Measurements from ENCODE around the gene MYH14.

MYH14 gene

DNA sequence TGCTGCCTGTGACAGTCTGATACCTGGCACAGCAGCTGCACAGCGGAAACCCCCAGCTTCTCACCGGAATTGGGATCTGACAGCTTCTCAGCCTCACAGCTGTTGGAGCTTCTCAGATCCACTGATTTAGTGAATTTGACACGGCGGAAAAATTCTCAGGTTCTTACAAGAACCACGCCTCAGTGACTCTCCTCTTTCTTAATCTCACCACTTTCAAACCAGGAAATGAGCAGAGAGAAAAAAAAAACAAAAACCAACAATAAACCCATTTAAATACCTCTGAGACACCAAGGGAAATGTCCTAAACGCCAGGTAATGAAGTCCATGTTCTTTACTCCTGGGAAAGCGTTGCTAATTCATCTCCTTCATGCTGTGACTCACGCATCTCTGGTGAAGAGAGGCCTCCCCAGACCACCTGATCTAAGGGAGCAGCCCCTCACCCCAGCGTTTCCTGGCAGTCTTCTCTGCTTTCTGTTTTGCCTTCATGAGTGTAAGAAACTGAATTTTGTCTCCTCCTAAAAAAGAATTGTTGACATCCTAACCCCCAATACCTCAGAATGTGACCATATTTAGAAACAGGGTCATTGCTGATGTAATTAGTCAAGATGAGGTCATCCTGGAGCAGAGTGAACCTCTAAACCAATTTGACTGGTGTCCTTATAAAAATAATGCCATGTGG is 24.4 kb upstream of the MYH14 start:
- H3K4me3 ChIP-seq (ENCODE audit: low read depth, low read length), result no peak overlapping the region
- TF ChIP-seq CTCF (IDR thresholded peaks at IDR 0.05; ENCODE audit: low read depth, low read length), result no peak

GRCh38 chr19:50181121-50181520 is 22.3 kb upstream of the MYH14 start:
- no peak overlapping the region for H3K4me3 ChIP-seq (ENCODE audit: low read depth, low read length)
- TF ChIP-seq CTCF (IDR thresholded peaks at IDR 0.05; ENCODE audit: low read depth, low read length), result no peak

GRCh38 chr19:50184196-50184595 is 19.2 kb upstream of the MYH14 start:
- no peak for TF ChIP-seq CTCF (IDR thresholded peaks at IDR 0.05; ENCODE audit: low read depth, low read length)

DNA sequence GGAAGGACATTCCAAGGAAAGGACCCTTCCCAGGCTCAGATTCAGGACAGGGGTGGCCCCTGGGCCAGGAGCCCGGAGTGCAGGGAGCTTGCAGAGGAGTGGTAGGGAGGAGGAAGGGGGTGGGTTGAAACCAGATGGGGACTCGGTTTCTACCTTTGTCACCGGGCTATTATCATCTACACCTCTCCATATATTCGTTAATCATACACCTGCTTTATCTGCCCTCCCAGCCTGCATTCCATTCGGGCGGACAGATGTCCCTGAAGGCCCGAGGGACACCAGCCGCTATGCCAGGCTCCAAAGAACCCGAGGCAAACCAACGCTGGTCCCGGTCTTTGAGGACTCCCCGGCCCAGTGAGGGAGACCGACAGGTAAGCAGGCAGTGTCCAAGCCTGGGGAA is 15.5 kb upstream of the MYH14 start:
- H3K4me3 ChIP-seq (ENCODE audit: low read depth, low read length), result no peak overlapping the region
- no peak for TF ChIP-seq CTCF (IDR thresholded peaks at IDR 0.05; ENCODE audit: low read depth, low read length)

More at GRCh38 chr19:50184196-50184595, 19.2 kb upstream of the MYH14 start:
- H3K4me3 ChIP-seq (ENCODE audit: low read depth, low read length), result no peak overlapping the region

DNA sequence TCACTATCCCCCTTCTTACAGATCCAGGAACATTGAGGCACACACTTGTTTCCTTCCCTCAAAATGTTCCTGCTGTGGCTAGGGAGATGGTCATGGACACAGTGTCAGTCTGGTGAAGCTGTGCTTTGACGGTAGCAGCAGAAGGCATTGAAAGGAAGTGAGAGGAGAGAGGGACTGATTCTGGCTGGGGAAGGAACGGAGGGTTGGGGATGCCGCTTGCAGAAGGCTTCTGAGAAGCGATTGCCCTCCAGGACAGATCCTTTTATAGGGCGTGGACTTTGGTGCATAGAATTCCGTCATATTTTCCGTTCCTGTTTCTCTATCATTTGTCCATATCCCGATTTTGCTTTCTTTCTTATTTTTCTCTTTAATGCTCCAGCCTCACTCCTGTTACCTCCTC is 14.1 kb upstream of the MYH14 start:
- H3K4me3 ChIP-seq (ENCODE audit: low read depth, low read length), result no peak overlapping the region
- no peak for TF ChIP-seq CTCF (IDR thresholded peaks at IDR 0.05; ENCODE audit: low read depth, low read length)

GRCh38 chr19:50190439-50190891 is 13.0 kb upstream of the MYH14 start:
- no peak for TF ChIP-seq CTCF (IDR thresholded peaks at IDR 0.05; ENCODE audit: low read depth, low read length)
- no peak overlapping the region for H3K4me3 ChIP-seq (ENCODE audit: low read depth, low read length)

GRCh38 chr19:50191216-50191615 is 12.2 kb upstream of the MYH14 start:
- H3K4me3 ChIP-seq (ENCODE audit: low read depth, low read length), result no peak overlapping the region
- TF ChIP-seq CTCF (IDR thresholded peaks at IDR 0.05; ENCODE audit: low read depth, low read length), result no peak

Data from WI38 (cell line).